Stomach smooth muscle (tissue), 2 donors: ENCODE results near the gene MED23.

Experiments used
- H3K27ac ChIP-seq: one replicate; pipeline ENCODE4 v1.7.0; 2013; ENCODE audit warnings: mild to moderate bottlenecking, low read length, inconsistent platforms
- H3K27me3 ChIP-seq, 2 donors: one replicate each; pipeline ENCODE4 v1.7.0; 2013; ENCODE audit warnings: low read length in 2 of 2; ENCODE audit not compliant: insufficient read depth in 2 of 2, control insufficient read depth in 1 of 2
- H3K36me3 ChIP-seq, 2 donors: one replicate each; pipeline ENCODE4 v1.7.0; 2013; ENCODE audit warnings: low read length in 2 of 2; ENCODE audit not compliant: control insufficient read depth in 2 of 2, insufficient read depth in 2 of 2
- H3K4me1 ChIP-seq: one replicate; pipeline ENCODE4 v1.7.0; 2013; ENCODE audit warnings: low read length; ENCODE audit not compliant: control insufficient read depth, insufficient read depth
- H3K4me3 ChIP-seq, 2 donors: one replicate each; pipeline ENCODE4 v1.7.0; 2013; ENCODE audit warnings: low read length in 2 of 2
- H3K9ac ChIP-seq, 2 donors: one replicate each; pipeline ENCODE4 v1.7.0; 2013; ENCODE audit warnings: low read length in 2 of 2, mild to moderate bottlenecking in 1 of 2
- H3K9me3 ChIP-seq, 2 donors: one replicate each; pipeline ENCODE4 v1.7.0; 2013; ENCODE audit warnings: low read length in 2 of 2; ENCODE audit not compliant: control insufficient read depth in 2 of 2
- donor health status: healthy.
- donor health status: Pancreatic carcinoma.

MED23 gene

GRCh38 chr6:131613296-131613925, 14.6 kb downstream of the MED23 start:
- Histone ChIP-seq H3K4me1 (no peaks in the 10 kb centered on the region), H3K9ac (no peak overlapping the region), H3K36me3 (peaks cover 38 to 53% of the 10 kb centered on the region in 2 donors), H3K9me3 (no peaks in the 10 kb centered on the region), H3K4me3 (no peak overlapping the region), H3K27ac (no peak overlapping the region), H3K27me3 (no peaks in the 10 kb centered on the region)

GRCh38 chr6:131602781-131603312, 25.2 kb downstream of the MED23 start:
- H3K27ac ChIP-seq = no peak overlapping the region
- H3K9me3 ChIP-seq = no peaks in the 10 kb centered on the region
- H3K36me3 ChIP-seq = peaks cover 50 to 53% of the 10 kb centered on the region in 2 donors
- H3K4me3 ChIP-seq = no peak overlapping the region
- no peaks in the 10 kb centered on the region for H3K4me1 ChIP-seq
- no peak overlapping the region for H3K9ac ChIP-seq
- H3K27me3 ChIP-seq = no peaks in the 10 kb centered on the region

GRCh38 chr6:131600716-131601115, 27.3 kb downstream of the MED23 start:
- peaks cover 44 to 55% of the 10 kb centered on the region in 2 donors for H3K36me3 ChIP-seq
- no peak overlapping the region for H3K9ac ChIP-seq
- no peak overlapping the region for H3K27ac ChIP-seq

GRCh38 chr6:131597446-131597845, 30.6 kb downstream of the MED23 start:
- Histone ChIP-seq H3K9me3 (no peaks in the 10 kb centered on the region), H3K36me3 (peaks cover 45 to 62% of the 10 kb centered on the region in 2 donors), H3K4me1 (no peaks in the 10 kb centered on the region), H3K4me3 (no peak overlapping the region), H3K27ac (no peak overlapping the region), H3K27me3 (no peaks in the 10 kb centered on the region), H3K9ac (no peak overlapping the region)

More at GRCh38 chr6:131600716-131601115, 27.3 kb downstream of the MED23 start:
- Histone ChIP-seq H3K4me3 (no peak overlapping the region), H3K4me1 (no peaks in the 10 kb centered on the region), H3K9me3 (no peaks in the 10 kb centered on the region), H3K27me3 (no peaks in the 10 kb centered on the region)

- Histone ChIP-seq H3K4me1 (no peaks in the 10 kb centered on the region), H3K9me3 (no peaks in the 10 kb centered on the region), H3K27ac (no peak overlapping the region), H3K9ac (no peak overlapping the region), H3K36me3 (peaks cover 35 to 58% of the 10 kb centered on the region in 2 donors), H3K4me3 (no peak overlapping the region), H3K27me3 (no peaks in the 10 kb centered on the region)
These were observed 34.0 kb downstream of the MED23 start for GRCh38 chr6:131594074-131594473.

- peaks cover 32 to 56% of the 10 kb centered on the region in 2 donors for H3K36me3 ChIP-seq
- no peak overlapping the region for H3K9ac ChIP-seq
- H3K9me3 ChIP-seq = no peaks in the 10 kb centered on the region
- H3K27me3 ChIP-seq = no peaks in the 10 kb centered on the region
- no peaks in the 10 kb centered on the region for H3K4me1 ChIP-seq
- no peak overlapping the region for H3K4me3 ChIP-seq
- H3K27ac ChIP-seq = no peak overlapping the region
These were observed 35.1 kb downstream of the MED23 start for GRCh38 chr6:131592935-131593334.

- H3K27me3 ChIP-seq = no peaks in the 10 kb centered on the region
- no peak overlapping the region for H3K27ac ChIP-seq
- no peak overlapping the region for H3K9ac ChIP-seq
- H3K9me3 ChIP-seq = no peaks in the 10 kb centered on the region
- H3K4me1 ChIP-seq = no peaks in the 10 kb centered on the region
- no peak overlapping the region for H3K4me3 ChIP-seq
- H3K36me3 ChIP-seq = peaks cover 29 to 48% of the 10 kb centered on the region in 2 donors
These were observed 39.4 kb downstream of the MED23 start for GRCh38 chr6:131588643-131589042.

- peaks cover 26 to 49% of the 10 kb centered on the region in 2 donors for H3K36me3 ChIP-seq
- no peak overlapping the region for H3K27ac ChIP-seq
- H3K9me3 ChIP-seq = no peaks in the 10 kb centered on the region
- no peaks in the 10 kb centered on the region for H3K4me1 ChIP-seq
- H3K27me3 ChIP-seq = no peaks in the 10 kb centered on the region
- no peak overlapping the region for H3K4me3 ChIP-seq
- no peak overlapping the region for H3K9ac ChIP-seq
These were observed 40.1 kb downstream of the MED23 start for GRCh38 chr6:131587909-131588308.

- no peak overlapping the region for H3K27ac ChIP-seq
- H3K36me3 ChIP-seq = peaks cover 24 to 45% of the 10 kb centered on the region in 2 donors
- no peak overlapping the region for H3K4me3 ChIP-seq
- no peak overlapping the region for H3K9ac ChIP-seq
- no peaks in the 10 kb centered on the region for H3K4me1 ChIP-seq
- H3K9me3 ChIP-seq = no peaks in the 10 kb centered on the region
- no peaks in the 10 kb centered on the region for H3K27me3 ChIP-seq
These were observed 41.5 kb downstream of the MED23 start for GRCh38 chr6:131586543-131586942.

GRCh38 chr6:131581523-131581922, 46.5 kb downstream of the MED23 start:
- Histone ChIP-seq H3K27ac (no peak overlapping the region), H3K4me3 (no peak overlapping the region), H3K4me1 (no peaks in the 10 kb centered on the region), H3K9ac (no peak overlapping the region), H3K9me3 (no peaks in the 10 kb centered on the region), H3K36me3 (peaks cover 11 to 27% of the 10 kb centered on the region in 2 donors), H3K27me3 (no peaks in the 10 kb centered on the region)

- no peaks in the 10 kb centered on the region for H3K27me3 ChIP-seq
- H3K4me1 ChIP-seq = no peaks in the 10 kb centered on the region
- H3K4me3 ChIP-seq = no peak overlapping the region
- H3K9me3 ChIP-seq = no peaks in the 10 kb centered on the region
- H3K27ac ChIP-seq = no peak overlapping the region
- no peak overlapping the region for H3K9ac ChIP-seq
- H3K36me3 ChIP-seq = peaks cover 4 to 7% of the 10 kb centered on the region in 2 donors
These were observed 52.1 kb downstream of the MED23 start for GRCh38 chr6:131575834-131576478.
